IMR-90 (cell line): Measurements from ENCODE around the gene REN. TPM values are rescaled to one million over a fixed set of nuclear protein-coding genes. Genes with fewer than 3 reads are reported as not detected.

Experiments used
- ATAC-seq: fragments of 200-7000 bp; cut with Tn5 transposase; 2 replicates; pipeline ENCODE4 v1.9.1; 2020; ENCODE audit warnings: low read depth, mild to moderate bottlenecking, moderate library complexity
- BruUV-seq: library from RNA; stranded (reverse); fragments of 400-500 nt; replicated peaks from 2 replicates; lab custom pipeline; 2021; lab: Mats Ljungman, UMichigan
- CTCF ChIA-PET: fragments of 300-600 bp; formaldehyde crosslinking; extraction: SDS; loops from one replicate; lab custom pipeline; 2021; ENCODE audit warnings: antibody characterized with exemption; lab: Yijun Ruan, JAX
- POLR2A ChIA-PET: fragments of 300-600 bp; sonication (Branson Sonifier 250); formaldehyde crosslinking; loops from one replicate; lab custom pipeline; 2022; ENCODE audit warnings: antibody characterized with exemption; ENCODE audit not compliant: unreplicated experiment; lab: Charles Lee
- DNase-seq: peaks from one replicate; pipeline ENCODE4 v3.0.0; 2013
- H2AFZ ChIP-seq: replicated peaks from 2 replicates; pipeline ENCODE3; 2013; ENCODE audit warnings: low read length, mild to moderate bottlenecking; ENCODE audit not compliant: poor library complexity
- H2AK5ac ChIP-seq: 2 replicates; pipeline ENCODE4 v1.6.1; 2013; ENCODE audit warnings: low read depth, low read length, inconsistent platforms
- H2AK9ac ChIP-seq: replicated peaks from 2 replicates; pipeline ENCODE3; 2013; ENCODE audit warnings: mild to moderate bottlenecking, low read depth, low read length, moderate library complexity; ENCODE audit not compliant: poor library complexity
- H2BK120ac ChIP-seq: 2 replicates; pipeline ENCODE4 v1.6.1; 2013; ENCODE audit warnings: low read depth, low read length, inconsistent platforms
- H2BK15ac ChIP-seq: 3 replicates; pipeline ENCODE4 v1.6.1; 2013; ENCODE audit warnings: low read depth, low read length, inconsistent platforms
- H2BK20ac ChIP-seq: 2 replicates; pipeline ENCODE4 v1.6.1; 2013; ENCODE audit warnings: low read depth, mild to moderate bottlenecking, inconsistent platforms, low read length, moderate library complexity
- H2BK5ac ChIP-seq: 2 replicates; pipeline ENCODE4 v1.6.1; 2013; ENCODE audit warnings: mild to moderate bottlenecking, low read depth, low read length, inconsistent platforms; ENCODE audit not compliant: poor library complexity, severe bottlenecking
- H3K14ac ChIP-seq: replicated peaks from 2 replicates; pipeline ENCODE4 v1.6.1; 2013; ENCODE audit warnings: low read depth, low read length, inconsistent platforms
- H3K18ac ChIP-seq: 2 replicates; pipeline ENCODE4 v1.6.1; 2013; ENCODE audit warnings: low read depth, low read length, control low read depth
- H3K23ac ChIP-seq: 2 replicates; pipeline ENCODE4 v1.6.1; 2013; ENCODE audit warnings: low read depth, low read length, inconsistent platforms
- H3K27ac ChIP-seq: 2 replicates; pipeline ENCODE4 v1.5.1; 2013; ENCODE audit warnings: mild to moderate bottlenecking, control low read depth, low read length; ENCODE audit not compliant: insufficient read depth
- H3K27me3 ChIP-seq: 2 replicates; pipeline ENCODE4 v1.6.1; 2013; ENCODE audit warnings: low read length; ENCODE audit not compliant: control insufficient read depth, insufficient read depth
- H3K36me3 ChIP-seq: 2 replicates; pipeline ENCODE4 v1.6.1; 2013; ENCODE audit warnings: low read length, mixed read lengths; ENCODE audit not compliant: control insufficient read depth, insufficient read depth
- H3K4ac ChIP-seq: 2 replicates; pipeline ENCODE4 v1.6.1; 2013; ENCODE audit warnings: low read depth, low read length, inconsistent platforms
- H3K4me1 ChIP-seq: 2 replicates; pipeline ENCODE4 v1.6.1; 2013; ENCODE audit warnings: low read length, mixed read lengths; ENCODE audit not compliant: control insufficient read depth, insufficient read depth
- H3K4me2 ChIP-seq: 2 replicates; pipeline ENCODE4 v1.6.1; 2013; ENCODE audit warnings: low read depth, mild to moderate bottlenecking, control low read depth, low read length, moderate library complexity
- H3K4me3 ChIP-seq: 2 replicates; pipeline ENCODE4 v1.5.1; 2013; ENCODE audit warnings: low read depth, mild to moderate bottlenecking, control low read depth, low read length, moderate library complexity; ENCODE audit not compliant: insufficient read depth
- H3K56ac ChIP-seq: 2 replicates; pipeline ENCODE4 v1.6.1; 2013; ENCODE audit warnings: low read length, inconsistent platforms; ENCODE audit not compliant: insufficient read depth; ENCODE audit errors: extremely low read depth
- H3K79me1 ChIP-seq, 2 experiments: 2 replicates each; pipeline ENCODE4 v1.6.1; 2013; ENCODE audit warnings: low read length in 2 of 2, inconsistent platforms in 1 of 2, low read depth in 1 of 2
- H3K9ac ChIP-seq: 2 replicates; pipeline ENCODE4 v1.6.1; 2013; ENCODE audit warnings: low read depth, low read length, control low read depth
- H3K9me1 ChIP-seq: 2 replicates; pipeline ENCODE4 v1.6.1; 2013; ENCODE audit warnings: low read length, inconsistent platforms; ENCODE audit not compliant: insufficient read depth
- H3K9me3 ChIP-seq: 2 replicates; pipeline ENCODE4 v1.6.1; 2013; ENCODE audit warnings: low read length; ENCODE audit not compliant: control insufficient read depth, insufficient read depth
- H4K20me1 ChIP-seq: 2 replicates; pipeline ENCODE4 v1.6.1; 2013; ENCODE audit warnings: low read length, inconsistent platforms; ENCODE audit not compliant: insufficient read depth
- H4K5ac ChIP-seq: 2 replicates; pipeline ENCODE4 v1.6.1; 2013; ENCODE audit warnings: mild to moderate bottlenecking, low read depth, low read length, control low read depth
- H4K8ac ChIP-seq, 2 experiments: 2 replicates each; pipeline ENCODE4 v1.6.1; 2013; ENCODE audit warnings: low read depth in 2 of 2, low read length in 2 of 2, control low read depth in 1 of 2, inconsistent platforms in 1 of 2
- H4K91ac ChIP-seq: 2 replicates; pipeline ENCODE4 v1.6.1; 2013; ENCODE audit warnings: low read depth, low read length, inconsistent platforms; ENCODE audit not compliant: insufficient read depth
- CEBPB ChIP-seq: IDR thresholded peaks from 2 replicates; pipeline ENCODE4 v1.6.1; 2012; ENCODE audit warnings: low read depth, low read length, improper control_type of control experiment
- MAFK ChIP-seq: IDR thresholded peaks from 2 replicates; pipeline ENCODE4 v1.6.1; 2012; ENCODE audit warnings: low read depth, low read length, improper control_type of control experiment
- MAZ ChIP-seq: IDR thresholded peaks from 2 replicates; pipeline ENCODE4 v1.6.1; 2012; ENCODE audit warnings: low read depth, mild to moderate bottlenecking, low read length, improper control_type of control experiment, moderate library complexity, borderline replicate concordance
- NFE2L2 ChIP-seq: fragments of 150-350 bp; IDR thresholded peaks from 2 replicates; pipeline ENCODE4 v1.6.1; 2016; ENCODE audit warnings: low read depth, mild to moderate bottlenecking, low read length
- POLR2A ChIP-seq: IDR thresholded peaks from 2 replicates; pipeline ENCODE4 v1.6.1; 2012; ENCODE audit warnings: mild to moderate bottlenecking, low read depth, low read length
- RAD21 ChIP-seq: IDR thresholded peaks from 2 replicates; pipeline ENCODE4 v1.6.1; 2012; ENCODE audit warnings: low read length, improper control_type of control experiment
- RCOR1 ChIP-seq: IDR thresholded peaks from 2 replicates; pipeline ENCODE4 v1.6.1; 2012; ENCODE audit warnings: mild to moderate bottlenecking, low read length, improper control_type of control experiment; ENCODE audit not compliant: insufficient replicate concordance
- RFX5 ChIP-seq: IDR thresholded peaks from 2 replicates; pipeline ENCODE4 v1.8.0; 2012; ENCODE audit warnings: low read depth, mild to moderate bottlenecking, low read length, moderate library complexity
- WGBS, 2 experiments: methylation state at CpG; one replicate each; pipeline versions ENCODE4 v1.1.5 to v1.1.7; 2013; ENCODE audit warnings: missing lambda C conversion rate in 2 of 2; ENCODE audit not compliant: insufficient read length in 1 of 2; ENCODE audit errors: extremely low coverage in 2 of 2; 5-methylcytosine and 5-hydroxymethylcytosine counted together
- dilution Hi-C: fragments of 300-500 bp; cut with HindIII; formaldehyde crosslinking; loops from one replicate; pipeline ENCODE4 v1.14.3; 2018; ENCODE audit warnings: low sequenced_read_pairs; ENCODE audit not compliant: unreplicated experiment
- in situ Hi-C: fragments of 300-500 bp; cut with MboI; formaldehyde crosslinking; loops from 3 replicates; pipeline ENCODE4 v1.14.3; 2019; ENCODE audit warnings: low sequenced_read_pairs, inconsistent platforms, mixed read lengths
- intact Hi-C: fragments of 100-400 bp; cut with micrococcal nuclease; formaldehyde crosslinking; loops from 2 replicates; pipeline ENCODE4 v1.10.0; 2022
- polyA plus RNA-seq, 3 experiments: library from polyadenylated mRNA; depleted of rRNA; stranded (reverse); fragments of >200 nt; gene quantifications; 2 replicates each; pipeline ENCODE4 v1.2.3, GENCODE V29; 2012; ENCODE audit warnings: low replicate concordance in 1 of 3
- total RNA-seq: library from RNA; depleted of rRNA; stranded (reverse); fragments of >200 nt; gene quantifications from 2 replicates; pipeline ENCODE4 v1.2.3, GENCODE V29; 2012
- TF ChIP-seq, protein P1 (sequence below): fragments of 150-350 bp; IDR thresholded peaks from 2 replicates; pipeline ENCODE4 v1.6.1; 2017; ENCODE audit warnings: mild to moderate bottlenecking, antibody characterized with exemption, low read length, low read depth

Gene REN
- total and polyA plus RNA-seq, 2 of the 4 experiments (the other 2 are of a cell fraction), result 0.54 to 1.2 TPM

DNA sequence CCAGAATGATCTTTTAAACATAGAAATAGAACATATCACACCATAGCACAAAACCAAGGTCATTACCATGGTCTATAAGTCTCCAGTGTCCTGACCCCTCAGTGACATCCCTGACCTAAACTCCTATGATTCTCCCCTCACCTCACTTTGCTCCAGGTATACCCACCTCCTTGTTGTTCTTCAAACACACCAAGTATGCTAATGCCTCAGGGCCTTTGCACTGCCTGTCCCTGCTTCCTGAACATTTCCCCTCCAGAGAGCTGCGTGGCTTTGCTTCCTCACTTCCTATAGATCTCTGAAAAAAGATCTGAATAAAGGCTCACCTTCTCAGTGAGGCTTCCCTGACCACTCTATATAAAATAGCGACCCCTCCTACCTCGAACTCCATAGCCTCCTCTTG lies 46.6 kb upstream of the REN start:
- Histone ChIP-seq H4K5ac (no peak overlapping the region), H2AK9ac (no peak overlapping the region), H3K9ac (no peak overlapping the region), H3K4me2 (no peak overlapping the region), H3K23ac (no peak overlapping the region), H3K27ac (no peak overlapping the region), H2BK5ac (no peak overlapping the region), H3K18ac (no peak overlapping the region), H3K36me3 (no peaks in the 10 kb centered on the region), H3K9me1 (no peaks in the 10 kb centered on the region), H3K4ac (no peak overlapping the region), H4K8ac (no peak overlapping the region), H3K9me3 (no peaks in the 10 kb centered on the region), H3K79me1 (no peaks in the 10 kb centered on the region), H3K14ac (no peak overlapping the region), H4K20me1 (no peaks in the 10 kb centered on the region), H3K27me3 (no peaks in the 10 kb centered on the region; the same call in 1 of the 2 replicates), H2AFZ (no peak overlapping the region), H3K56ac (no peak overlapping the region), H2BK20ac (no peak overlapping the region), H2BK120ac (no peak overlapping the region), H2BK15ac (no peak overlapping the region), H3K4me1 (0 out of 2 replicates have a peak, but pooled peaks cover 1% of the 10 kb centered on the region), H4K91ac (no peak overlapping the region), H3K4me3 (no peak overlapping the region), H2AK5ac (no peak overlapping the region)
- CTCF ChIA-PET, result interaction anchor here (2.2 kb wide), 1 partner anchor 49 kb away, joined by 11 read pairs; no protein-coding TSS in a partner anchor
- BruUV-seq, result no TSS peak
- intact Hi-C loops, result loop anchor here (5.0 kb wide), 1 partner anchor 85 kb away; no protein-coding TSS in a partner anchor
- no peak for ATAC-seq
- TF ChIP-seq NFE2L2 (no peak), RCOR1 (no peak), MAZ (no peak), POLR2A (no peak), MAFK (no peak), RAD21 (no peak), CEBPB (no peak), RFX5 (no peak)
- TF ChIP-seq, protein P1, sequence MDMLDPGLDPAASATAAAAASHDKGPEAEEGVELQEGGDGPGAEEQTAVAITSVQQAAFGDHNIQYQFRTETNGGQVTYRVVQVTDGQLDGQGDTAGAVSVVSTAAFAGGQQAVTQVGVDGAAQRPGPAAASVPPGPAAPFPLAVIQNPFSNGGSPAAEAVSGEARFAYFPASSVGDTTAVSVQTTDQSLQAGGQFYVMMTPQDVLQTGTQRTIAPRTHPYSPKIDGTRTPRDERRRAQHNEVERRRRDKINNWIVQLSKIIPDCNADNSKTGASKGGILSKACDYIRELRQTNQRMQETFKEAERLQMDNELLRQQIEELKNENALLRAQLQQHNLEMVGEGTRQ, result no peak
- POLR2A ChIA-PET, result no interaction called here
- in situ Hi-C loops, result loop anchor here (5.0 kb wide), 1 partner anchor 150 kb away; no protein-coding TSS in a partner anchor
- DNase-seq, result no peak
- WGBS, 2 experiments, result no CpG with 5 or more reads among the region's 3 CpGs
- dilution Hi-C loops, result no loop called here
